Measurements from ENCODE around the gene SYNE1.

Gene SYNE1

DNA sequence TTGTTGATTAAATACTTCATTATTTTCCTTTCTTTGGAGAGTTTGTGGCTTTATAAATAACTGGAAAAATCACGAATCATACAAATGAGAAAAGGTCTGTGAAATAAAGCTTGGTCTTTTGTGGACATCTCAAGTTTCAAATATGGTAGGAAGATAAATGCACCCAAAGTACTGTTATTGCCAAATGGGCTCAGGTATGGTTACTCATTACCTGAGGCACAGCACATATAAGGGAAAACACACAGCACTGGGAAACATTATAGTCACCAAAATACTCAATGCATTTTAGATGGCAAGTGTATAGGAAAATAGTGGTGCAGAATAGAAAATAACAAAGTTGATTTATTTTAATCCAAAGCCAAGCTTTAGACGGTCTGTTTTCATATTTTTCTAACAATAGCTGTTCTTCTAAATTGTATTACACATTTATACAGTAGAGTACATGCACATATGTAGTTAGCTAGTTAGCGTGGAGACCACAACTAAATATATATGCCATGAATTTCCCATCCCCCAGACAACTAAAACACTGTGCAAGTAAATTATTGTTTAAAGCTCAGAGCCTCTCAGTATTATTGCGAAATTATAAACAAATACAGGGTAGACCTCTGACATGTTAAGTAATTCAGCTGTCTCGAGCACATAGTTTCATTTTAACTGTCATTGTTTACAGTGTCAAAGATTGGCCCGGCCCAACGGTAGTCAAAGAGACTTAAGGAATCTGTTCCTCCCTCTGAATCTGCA is 336.0 kb downstream of the SYNE1 start:
- FAIRE-seq (no peak), DNase-seq (ENCODE audit: extremely low spot score, insufficient read length, low read depth) (no peak)

DNA sequence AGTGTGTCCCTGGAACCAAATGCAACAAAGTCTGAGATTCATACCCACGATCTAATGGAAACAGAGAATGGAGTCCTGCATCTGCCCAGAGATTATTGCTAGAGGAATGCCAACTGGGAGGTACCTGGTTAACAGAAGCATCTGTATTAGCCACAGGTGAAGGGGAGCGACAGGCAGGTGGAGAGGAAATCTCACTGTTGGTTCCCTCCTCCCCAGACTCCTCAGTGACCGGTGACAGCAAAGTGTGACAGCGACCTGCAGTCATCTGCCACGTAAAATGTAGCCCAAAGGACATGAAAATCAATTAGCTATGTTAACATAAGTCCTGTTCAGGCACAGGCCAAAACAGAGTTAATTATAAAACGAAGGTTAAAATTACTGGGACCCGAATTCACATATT is 336.6 kb downstream of the SYNE1 start:
- no peak for DNase-seq (ENCODE audit: extremely low spot score, insufficient read length, low read depth)
- FAIRE-seq = no peak

DNA sequence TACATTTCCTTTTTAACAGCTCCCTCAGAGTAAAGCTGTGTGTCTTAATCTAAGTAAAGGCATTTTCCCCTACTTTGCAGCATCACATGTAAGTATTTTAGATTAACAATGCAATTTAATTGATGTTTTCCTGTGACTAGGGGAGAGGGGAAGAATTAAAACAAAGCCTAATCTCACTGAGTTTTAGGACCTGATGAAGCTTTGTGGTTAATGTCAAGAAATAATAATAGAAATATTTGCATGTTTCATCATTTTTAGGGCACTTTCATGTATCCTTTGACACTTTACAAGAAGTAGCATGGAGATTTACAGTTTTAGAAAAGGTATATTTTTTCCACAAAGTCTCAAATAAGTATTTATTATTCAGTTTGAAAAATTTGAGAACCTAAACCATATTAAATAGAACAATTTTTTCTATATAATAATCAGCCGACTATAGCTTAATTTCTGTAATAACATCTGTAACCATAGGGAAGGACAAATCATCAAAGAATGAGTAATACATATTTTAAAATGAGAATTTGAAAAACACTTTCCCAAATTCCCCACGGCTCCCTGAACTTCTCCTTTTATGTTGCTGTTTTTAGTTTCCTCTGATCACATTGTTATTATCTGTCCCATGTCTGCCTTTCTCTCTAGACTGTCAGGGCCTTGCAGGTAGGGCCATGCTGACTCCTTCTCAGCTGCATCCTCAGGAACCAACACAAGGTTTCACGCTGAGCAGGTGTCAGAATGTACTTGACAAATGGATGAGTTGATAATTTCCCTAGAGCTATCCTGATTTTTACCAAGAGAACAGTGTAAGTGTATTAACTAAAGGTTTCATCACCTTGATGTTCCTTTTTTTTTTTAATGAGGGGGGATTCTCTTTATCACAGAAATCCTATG is 338.1 kb downstream of the SYNE1 start:
- peak; percentile 65 for FAIRE-seq

DNA sequence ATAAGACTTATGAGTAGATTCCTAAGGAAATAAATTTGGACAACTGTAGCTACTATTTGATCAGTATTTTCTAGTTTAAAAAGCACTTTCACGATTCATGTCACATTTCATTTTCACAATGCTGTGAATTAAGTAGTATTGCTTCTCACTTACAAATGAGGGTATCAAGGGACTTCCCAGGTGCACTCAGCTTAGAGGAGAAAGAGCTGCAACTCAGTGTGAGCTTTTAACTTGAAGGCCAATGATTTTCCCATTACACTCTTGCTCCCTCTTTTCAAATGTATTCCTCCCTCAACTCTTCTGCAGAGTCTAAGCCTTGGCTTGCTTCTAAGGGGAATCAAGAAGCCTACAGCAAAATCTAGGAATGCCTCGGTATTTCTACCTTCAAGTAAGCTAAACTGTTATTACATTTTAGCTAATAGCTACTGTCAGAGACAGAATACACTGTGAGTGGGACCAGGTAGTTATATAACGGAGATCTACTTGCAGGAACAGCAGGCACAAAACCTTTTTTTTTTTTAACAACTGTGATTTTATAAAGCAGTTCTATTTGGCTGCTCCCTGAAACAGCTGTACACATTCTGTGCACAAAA is 339.0 kb downstream of the SYNE1 start:
- DNase-seq (ENCODE audit: extremely low spot score, insufficient read length, low read depth) (no peak), FAIRE-seq (peak; percentile 69)

More for the DNA sequence above, 338.1 kb downstream of the SYNE1 start:
- no peak for DNase-seq (ENCODE audit: extremely low spot score, insufficient read length, low read depth)

DNA sequence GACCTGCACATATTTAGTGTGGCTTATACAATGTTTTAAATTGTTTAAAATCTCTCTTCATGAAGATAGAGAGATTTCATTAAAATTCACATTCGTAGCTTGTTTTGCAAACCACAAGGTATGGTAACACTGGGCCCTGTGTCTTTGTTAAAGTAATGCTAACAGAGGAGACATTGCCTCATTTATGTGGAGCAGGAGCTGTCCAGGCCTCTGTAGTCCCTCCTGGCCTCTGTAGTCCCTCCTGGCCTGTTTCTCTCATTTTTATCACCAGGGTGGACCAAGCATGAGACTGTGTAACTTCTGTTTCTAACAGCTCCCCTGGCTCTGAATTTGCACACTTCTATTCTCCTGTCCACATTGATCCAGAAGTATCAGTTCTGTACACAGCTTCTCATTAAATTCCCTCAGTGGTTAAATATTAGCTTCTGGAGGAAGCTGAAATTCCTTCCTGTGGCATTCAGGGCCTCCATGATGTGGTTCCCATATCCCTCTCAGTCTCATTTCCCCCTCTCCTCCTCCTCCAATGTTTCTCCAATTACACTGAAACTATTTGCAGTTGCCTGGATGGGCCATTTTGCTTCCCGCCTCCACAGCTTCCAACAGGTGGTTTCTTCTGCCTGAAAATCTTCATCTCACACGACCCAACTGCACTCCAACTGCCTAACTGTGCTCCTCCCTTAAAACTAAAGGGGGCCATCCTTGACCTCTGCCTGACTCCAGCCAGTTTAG is 340.4 kb downstream of the SYNE1 start:
- DNase-seq (ENCODE audit: extremely low spot score, insufficient read length, low read depth) (no peak), FAIRE-seq (peak; percentile 26)

- FAIRE-seq (peak; percentile 21), DNase-seq (ENCODE audit: extremely low spot score, insufficient read length, low read depth) (no peak)
These were observed 341.2 kb downstream of the SYNE1 start for GRCh38 chr6:152295920-152296319.

- no peak for FAIRE-seq
These were observed 341.8 kb downstream of the SYNE1 start for GRCh38 chr6:152295346-152295745.

GRCh38 chr6:152293404-152293803 is 343.8 kb downstream of the SYNE1 start:
- FAIRE-seq (no peak), DNase-seq (ENCODE audit: extremely low spot score, insufficient read length, low read depth) (no peak)

More at GRCh38 chr6:152295346-152295745, 341.8 kb downstream of the SYNE1 start:
- DNase-seq (ENCODE audit: extremely low spot score, insufficient read length, low read depth) = no peak

DNA sequence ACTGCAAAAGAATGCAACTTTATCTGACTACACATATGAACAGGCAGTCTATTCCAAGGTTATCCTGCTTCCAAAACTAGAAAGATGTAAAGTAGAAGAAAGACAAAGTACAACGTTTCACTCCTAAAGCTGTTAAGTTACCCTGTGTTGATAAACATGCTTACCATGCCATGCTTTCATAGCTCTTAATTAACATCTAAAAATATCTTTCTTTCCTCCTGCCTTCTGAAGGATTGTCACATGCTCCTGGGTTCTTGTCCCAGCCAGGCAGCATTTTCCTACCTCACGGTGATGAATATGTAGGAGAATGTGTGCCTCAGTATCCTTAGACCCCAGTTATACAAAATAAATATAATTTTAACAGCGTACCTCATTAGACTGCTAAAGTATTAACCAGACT is 344.6 kb downstream of the SYNE1 start:
- FAIRE-seq (no peak), DNase-seq (ENCODE audit: extremely low spot score, insufficient read length, low read depth) (no peak)

- DNase-seq (ENCODE audit: extremely low spot score, insufficient read length, low read depth) = no peak
- no peak for FAIRE-seq
These were observed 346.5 kb downstream of the SYNE1 start for GRCh38 chr6:152290693-152291092.

GRCh38 chr6:152277826-152278329 is 359.3 kb downstream of the SYNE1 start:
- FAIRE-seq = no peak
- no peak for DNase-seq (ENCODE audit: extremely low spot score, insufficient read length, low read depth)

GRCh38 chr6:152273638-152274037 is 363.5 kb downstream of the SYNE1 start:
- FAIRE-seq (no peak), DNase-seq (ENCODE audit: extremely low spot score, insufficient read length, low read depth) (no peak)

- DNase-seq (ENCODE audit: extremely low spot score, insufficient read length, low read depth) (no peak), FAIRE-seq (no peak)
These were observed 364.2 kb downstream of the SYNE1 start for GRCh38 chr6:152273002-152273401.

DNA sequence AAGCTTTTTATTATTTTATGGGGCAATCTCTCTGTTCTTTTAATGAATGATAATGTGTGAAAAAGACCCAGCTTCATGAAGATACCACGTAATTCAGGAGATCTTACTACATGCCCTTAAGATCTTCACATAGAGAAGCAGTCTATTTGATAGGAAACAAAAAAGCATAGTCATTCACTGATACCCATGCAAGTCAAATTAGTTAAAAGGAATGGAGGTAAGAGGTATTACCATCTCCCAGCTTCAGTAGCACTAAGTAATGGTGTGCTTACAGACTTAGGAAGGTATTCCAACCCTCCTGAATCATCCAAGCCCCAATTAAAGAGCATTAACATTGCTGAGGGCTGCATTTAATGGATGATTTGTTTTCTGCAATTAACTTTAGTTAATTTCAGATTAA is 364.7 kb downstream of the SYNE1 start:
- FAIRE-seq = no peak
- DNase-seq (ENCODE audit: extremely low spot score, insufficient read length, low read depth) = no peak

- DNase-seq (ENCODE audit: extremely low spot score, insufficient read length, low read depth) = peak; percentile 11
- peak; percentile 12 for FAIRE-seq
These were observed 365.2 kb downstream of the SYNE1 start for GRCh38 chr6:152271776-152272464.

- no peak for FAIRE-seq
- DNase-seq (ENCODE audit: extremely low spot score, insufficient read length, low read depth) = no peak
These were observed 366.7 kb downstream of the SYNE1 start for GRCh38 chr6:152270301-152270925.

GRCh38 chr6:152268846-152269442 is 368.2 kb downstream of the SYNE1 start:
- no peak for FAIRE-seq
- no peak for DNase-seq (ENCODE audit: extremely low spot score, insufficient read length, low read depth)

DNA sequence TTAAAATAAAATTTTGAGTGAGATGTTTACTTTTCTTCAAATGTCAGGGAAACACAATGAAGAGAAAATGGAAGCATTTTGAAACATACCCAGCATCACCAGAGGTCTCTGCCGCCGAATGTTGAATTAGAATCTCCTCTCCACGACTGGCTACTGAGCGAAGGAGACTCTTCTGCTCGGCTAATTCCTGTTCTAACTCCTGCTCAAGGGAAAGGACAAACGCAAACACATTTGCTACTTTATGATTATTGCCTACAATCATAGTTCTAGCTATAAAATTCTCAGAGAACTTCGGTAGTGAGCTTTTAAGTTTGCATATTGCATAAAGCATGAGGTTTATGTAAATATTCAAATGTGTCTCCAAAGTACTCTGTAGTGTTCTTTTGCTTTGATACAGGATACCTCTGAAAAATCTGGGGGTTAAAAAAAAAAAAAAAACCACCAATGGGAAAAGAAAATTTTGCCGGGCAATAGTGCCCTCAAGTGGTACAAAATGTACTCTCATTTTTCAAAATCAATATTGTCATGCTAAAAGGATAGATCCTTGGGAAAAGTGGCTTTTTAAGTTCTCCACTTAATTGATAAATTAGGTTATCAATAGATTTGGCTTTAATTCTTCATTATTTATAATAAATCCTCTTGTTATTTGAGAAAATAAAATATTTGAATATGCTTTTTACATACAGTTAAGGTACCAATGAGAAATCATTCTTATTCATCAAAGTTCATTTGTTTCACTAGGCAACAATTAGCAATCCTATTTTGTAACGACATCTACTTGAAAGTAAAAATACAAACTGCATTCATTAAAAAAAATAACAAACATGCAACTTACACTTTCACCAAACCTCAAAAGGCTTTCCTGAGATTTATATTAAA is 369.0 kb downstream of the SYNE1 start:
- DNase-seq (ENCODE audit: extremely low spot score, insufficient read length, low read depth) (no peak), FAIRE-seq (peak; percentile 18)
